HG02938 (cell line): ENCODE results near the gene ARHGAP45.

Experiments
- ATAC-seq: cut with Tn5 transposase; IDR thresholded peaks from one replicate; pipeline ENCODE4 v1.9.1; 2021; ENCODE audit warnings: mild to moderate bottlenecking, moderate library complexity; ENCODE audit not compliant: unreplicated experiment

ARHGAP45 gene

GRCh38 chr19:1084024-1084868 lies 17.3 kb downstream of the ARHGAP45 start:
- ATAC-seq = no peak

- no peak for ATAC-seq
Observed at GRCh38 chr19:1085053-1085658, 18.2 kb downstream of the ARHGAP45 start.

- ATAC-seq = no peak
Observed at GRCh38 chr19:1085676-1086442, 18.9 kb downstream of the ARHGAP45 start.

DNA sequence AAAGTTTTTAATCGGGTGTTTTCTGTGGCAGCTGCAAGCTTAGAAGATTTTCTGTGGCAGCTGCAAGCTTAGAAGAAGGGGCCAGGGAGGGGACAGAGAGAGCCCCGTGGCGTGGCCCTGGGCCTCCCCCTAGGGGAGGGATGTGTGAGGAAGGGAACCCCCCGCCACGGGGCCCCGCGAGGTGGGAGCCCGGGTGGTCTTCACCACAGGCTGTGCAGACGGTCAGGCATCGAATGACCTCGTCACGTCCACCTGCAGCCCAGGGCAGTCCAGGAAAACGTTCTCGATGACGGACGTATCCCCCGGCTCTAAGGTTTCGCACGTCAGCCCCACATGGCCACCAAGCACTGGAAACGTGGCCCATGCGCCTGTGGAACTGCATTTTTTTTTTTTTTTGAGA lies 19.6 kb downstream of the ARHGAP45 start:
- no peak for ATAC-seq

- ATAC-seq = no peak
Observed at GRCh38 chr19:1087813-1088415, 20.9 kb downstream of the ARHGAP45 start.

DNA sequence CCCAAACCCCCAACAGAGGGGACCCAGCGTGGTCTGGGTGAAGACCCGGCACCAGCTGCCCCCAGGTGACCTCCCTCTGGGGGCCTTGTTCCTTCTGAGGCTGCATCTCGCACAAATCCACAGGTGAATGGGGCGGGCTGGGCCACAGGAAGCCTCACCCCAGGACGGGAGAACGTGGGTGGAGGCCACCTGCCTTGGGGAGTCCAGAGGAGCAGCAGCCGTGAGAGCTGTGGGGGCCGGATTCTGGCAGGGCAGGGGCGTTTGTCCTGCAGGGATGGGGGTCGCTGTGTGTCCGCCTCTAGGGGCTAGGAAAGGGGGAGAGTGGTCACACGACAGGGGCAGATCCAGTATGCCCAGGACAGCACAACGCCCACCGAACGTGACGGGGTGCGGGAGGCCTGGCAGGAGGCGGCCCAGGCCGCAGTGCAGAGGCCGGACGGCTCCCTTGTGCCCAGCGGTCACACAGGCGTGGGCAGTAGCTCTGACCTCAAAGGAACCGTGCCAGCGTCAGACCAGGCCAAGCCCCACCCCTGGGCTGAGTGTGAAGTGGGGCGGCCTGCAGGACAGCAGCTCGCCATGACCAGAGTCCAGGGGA lies 21.5 kb downstream of the ARHGAP45 start:
- no peak for ATAC-seq

DNA sequence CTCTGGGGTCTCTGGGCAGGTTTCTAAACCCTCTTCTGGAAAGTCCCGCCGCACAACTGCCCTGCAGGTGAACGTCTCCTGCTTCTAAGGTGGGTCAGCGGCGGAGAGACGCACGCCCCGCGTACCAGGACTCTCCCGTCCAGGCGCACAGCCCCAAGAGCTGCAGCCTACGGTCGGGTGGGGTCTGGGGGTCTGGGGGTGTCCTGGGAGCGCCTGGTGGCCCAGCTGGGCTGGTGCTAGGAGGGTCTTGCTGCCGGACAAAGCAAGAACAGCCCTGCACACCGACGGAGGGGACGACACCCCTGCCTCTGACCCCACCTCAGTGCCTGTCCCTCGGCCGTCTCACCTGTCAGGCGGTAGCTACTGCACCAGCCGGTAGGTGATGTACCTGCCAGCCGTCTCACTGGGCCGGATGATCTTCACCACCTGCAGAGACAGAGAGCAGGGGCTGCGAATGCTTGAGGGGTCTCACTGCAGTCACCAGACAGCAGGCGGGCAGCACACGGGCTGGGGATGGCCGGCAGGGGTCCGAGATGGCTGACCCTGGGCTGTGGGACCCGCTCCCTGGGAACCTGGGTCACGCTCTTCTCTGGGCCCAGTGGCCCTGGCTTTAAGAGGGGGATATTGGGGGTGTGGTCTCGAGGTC lies 22.3 kb downstream of the ARHGAP45 start:
- ATAC-seq = no peak

DNA sequence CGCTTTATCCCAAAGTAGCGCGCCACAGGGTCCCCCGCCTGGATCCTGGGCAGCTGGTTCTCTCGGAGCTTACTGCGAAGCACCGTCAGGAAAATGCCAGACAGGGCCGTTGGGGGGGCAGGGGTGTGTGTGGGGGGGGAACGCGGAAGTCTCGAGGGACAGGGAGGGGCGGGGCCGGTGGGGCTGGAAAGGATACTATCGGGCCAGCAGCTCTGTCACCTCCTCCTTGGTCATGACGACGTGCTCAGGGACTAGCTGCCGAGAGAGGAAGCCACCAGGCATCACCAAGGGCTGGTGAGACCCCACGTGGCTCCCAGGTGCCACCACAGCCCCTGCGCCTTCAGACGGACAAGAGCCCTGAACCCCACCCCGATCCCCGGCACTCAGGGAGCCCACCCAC lies 22.9 kb downstream of the ARHGAP45 start:
- no peak for ATAC-seq

- ATAC-seq = no peak
Observed at GRCh38 chr19:1090731-1091543, 24.0 kb downstream of the ARHGAP45 start.

GRCh38 chr19:1091544-1092175 lies 24.7 kb downstream of the ARHGAP45 start:
- ATAC-seq = no peak

DNA sequence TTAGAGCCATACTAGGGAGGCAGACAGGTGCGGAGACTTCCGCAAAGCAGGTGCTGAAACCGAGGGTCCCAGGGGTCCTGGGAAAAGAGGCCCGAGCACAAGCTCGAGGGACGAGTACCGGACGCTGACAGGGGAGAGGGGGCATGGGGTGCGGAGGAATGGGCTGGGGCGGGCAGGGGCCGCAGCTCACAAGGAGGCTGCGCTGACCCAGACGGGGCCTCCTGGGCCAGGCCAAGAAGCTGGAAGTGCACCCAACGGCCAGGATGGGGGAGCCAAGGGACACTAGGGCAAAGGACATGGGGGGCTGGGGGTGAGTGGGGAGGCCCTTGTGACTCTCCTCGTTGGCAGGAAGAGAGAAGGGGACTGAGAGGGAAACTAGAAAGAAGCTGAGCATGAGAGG lies 26.4 kb downstream of the ARHGAP45 start:
- ATAC-seq = no peak

GRCh38 chr19:1093811-1094553 lies 27.0 kb downstream of the ARHGAP45 start:
- no peak for ATAC-seq

DNA sequence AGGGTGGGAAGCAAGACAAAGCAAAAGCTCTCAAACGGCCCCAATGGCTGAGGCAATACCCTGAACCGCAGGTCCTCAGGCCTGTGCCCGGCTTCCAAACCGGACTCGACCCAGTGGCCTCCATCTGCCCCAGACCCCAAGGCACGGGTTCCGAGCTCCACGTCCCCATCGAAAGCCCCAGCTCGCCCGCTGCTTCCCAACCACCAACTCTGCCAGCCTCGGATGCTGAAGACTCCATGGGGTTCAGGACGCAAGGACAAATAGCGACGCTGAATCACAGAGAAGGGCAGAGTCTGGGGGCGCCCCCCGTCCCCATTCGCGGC lies 27.6 kb downstream of the ARHGAP45 start:
- ATAC-seq = no peak

DNA sequence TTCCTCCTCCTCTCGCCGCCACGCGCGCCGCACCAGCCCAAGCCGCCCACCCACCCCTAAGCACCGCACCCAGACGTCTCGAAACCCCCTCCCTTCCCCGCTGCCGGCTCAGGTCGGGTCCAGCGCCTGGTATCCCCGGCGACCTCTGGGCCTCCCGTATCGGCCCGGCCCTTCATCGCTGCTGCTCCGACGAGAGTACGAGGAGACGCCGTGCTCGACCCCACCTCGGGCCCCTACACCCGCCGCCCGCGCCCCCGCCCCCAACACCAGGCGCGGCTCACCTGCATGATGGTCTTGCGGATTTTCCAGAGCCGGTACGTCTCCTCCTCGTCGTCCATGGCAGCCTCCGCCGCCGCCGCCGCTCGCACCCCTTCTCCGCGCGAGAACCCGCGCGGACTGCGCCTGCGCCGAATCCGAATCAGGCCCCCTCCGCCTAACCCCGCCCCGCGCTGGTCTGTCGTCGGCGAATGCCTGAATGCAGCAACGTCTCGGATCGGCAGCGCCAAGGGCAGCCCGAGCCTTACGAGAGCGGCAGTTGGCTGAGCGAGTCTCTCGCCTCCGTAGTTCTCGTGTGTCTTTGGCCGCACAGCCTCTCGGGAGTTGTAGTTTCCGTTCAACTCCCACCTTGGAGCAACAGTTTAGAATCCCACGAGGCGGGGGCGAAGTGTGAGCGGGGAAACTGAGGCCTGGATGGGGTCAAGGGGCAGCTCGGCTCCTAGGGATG lies 28.2 kb downstream of the ARHGAP45 start, which contains the start of gene POLR2E:
POLR2E (minus strand) TSS at position 398 of the 724 bp plus-strand sequence; CDS start at position 338, 60 bp downstream.
- ATAC-seq = peak; percentile 79

DNA sequence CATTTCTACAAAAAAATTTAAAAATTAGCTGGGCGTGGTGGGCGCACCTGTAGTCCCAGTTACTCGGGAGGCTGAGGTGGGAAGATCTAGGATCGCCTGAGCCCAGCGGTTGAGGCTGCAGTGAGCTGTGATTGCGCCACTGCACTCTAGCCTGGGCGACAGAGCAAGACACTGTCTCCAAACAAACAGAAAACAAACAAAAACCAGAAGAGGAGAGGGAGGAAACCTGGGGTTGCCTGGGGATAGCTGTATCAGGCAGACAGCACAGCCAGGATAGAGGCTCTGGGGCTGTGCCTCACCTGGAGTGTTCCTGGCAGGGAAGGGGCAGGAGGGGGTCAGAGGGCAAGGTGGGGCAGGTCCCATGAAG lies 30.8 kb downstream of the ARHGAP45 start:
- no peak for ATAC-seq

- ATAC-seq = no peak
Observed at GRCh38 chr19:1098177-1099051, 31.4 kb downstream of the ARHGAP45 start.

DNA sequence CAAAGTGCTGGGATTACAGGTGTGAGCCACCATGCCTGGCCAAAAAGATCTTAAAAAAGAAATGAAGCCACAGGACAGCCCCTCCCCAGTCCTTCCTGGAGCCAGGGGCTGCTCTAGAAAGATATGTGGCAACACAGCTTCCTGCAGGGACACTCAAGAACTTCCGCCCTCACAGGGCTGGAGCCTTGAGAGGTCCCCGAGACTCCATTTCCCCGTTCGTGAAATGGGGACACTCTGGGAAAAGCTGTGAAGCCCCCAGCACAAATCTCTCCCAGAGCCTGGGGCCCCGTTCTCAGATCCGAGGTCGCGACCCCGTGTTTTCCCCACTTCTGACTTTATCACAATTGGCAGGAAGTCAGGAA lies 34.4 kb downstream of the ARHGAP45 start:
- ATAC-seq = no peak
